K562 (cell line): ENCODE measurements around the gene ANAPC4. TPM values are rescaled to one million over a fixed set of nuclear protein-coding genes. Genes with fewer than 3 reads are reported as not detected.

Experiments used
- ATAC-seq: fragments of 200-7000 bp; cut with Tn5 transposase; 3 replicates; pipeline ENCODE4 v1.9.1; 2020; ENCODE audit warnings: moderate library complexity
- BruUV-seq: library from RNA; stranded (reverse); fragments of 400-500 nt; replicated peaks from 2 replicates; lab custom pipeline; 2021; lab: Mats Ljungman, UMichigan
- CTCF ChIA-PET: fragments of 300-600 bp; formaldehyde crosslinking; extraction: SDS; loops from one replicate; lab custom pipeline; 2021; ENCODE audit warnings: low intra/inter-chr PET ratio; lab: Yijun Ruan, JAX
- POLR2A ChIA-PET: fragments of 300-600, 350-650 bp; sonication (Branson Sonifier 250); formaldehyde crosslinking; extraction: SDS; loops from one replicate; lab custom pipeline; 2021; ENCODE audit warnings: antibody characterized with exemption, inconsistent platforms; lab: Yijun Ruan, JAX
- DNase-seq, 4 experiments: peaks; one replicate each; pipeline versions ENCODE4 v3.0.0 to v3.0.0-alpha.2; 2011 to 2018; ENCODE audit warnings: low spot score in 3 of 4, mixed read lengths in 3 of 4; ENCODE audit errors: extremely low read depth in 1 of 4
- FAIRE-seq: peaks from 2 replicates; lab custom pipeline; 2011; peaks lifted over from hg19 to GRCh38; lab: Jason Lieb, UNC
- H2AFZ ChIP-seq: 2 replicates; pipeline ENCODE4 v1.6.0; 2011; ENCODE audit warnings: low read depth, low read length, control low read depth, inconsistent platforms
- H3K27ac ChIP-seq: fragments of 200-600 bp; 3 replicates; pipeline ENCODE4 v1.8.0; 2011; ENCODE audit warnings: low read depth, mild to moderate bottlenecking, control low read depth, inconsistent platforms, low read length, moderate library complexity, mixed read lengths; ENCODE audit errors: extremely low read depth
- H3K27me3 ChIP-seq, 2 experiments: fragments of 300-600 bp in 1 of 2; 2 replicates in 1 of 2; 3 replicates in 1 of 2; pipeline versions ENCODE4 v1.6.0 to v1.8.0; 2011; ENCODE audit warnings: inconsistent platforms in 2 of 2, low read length in 2 of 2, mild to moderate bottlenecking in 1 of 2, mixed read lengths in 1 of 2, moderate library complexity in 1 of 2; ENCODE audit not compliant: control insufficient read depth in 2 of 2, insufficient read depth in 2 of 2
- H3K36me3 ChIP-seq: fragments of 300-600 bp; 3 replicates; pipeline ENCODE4 v1.8.0; 2011; ENCODE audit warnings: mild to moderate bottlenecking, low read length, inconsistent platforms; ENCODE audit not compliant: control insufficient read depth, insufficient read depth
- H3K4me1 ChIP-seq, 2 experiments: fragments of 200-600 bp in 1 of 2; replicated peaks in 1 of 2; 2 replicates in 1 of 2; 3 replicates in 1 of 2; pipeline versions ENCODE4 v1.5.1 to v1.8.0; 2011; ENCODE audit warnings: inconsistent platforms in 2 of 2, low read length in 2 of 2, mild to moderate bottlenecking in 1 of 2, mixed read lengths in 1 of 2, moderate library complexity in 1 of 2; ENCODE audit not compliant: control insufficient read depth in 2 of 2, insufficient read depth in 2 of 2
- H3K4me2 ChIP-seq: 2 replicates; pipeline ENCODE4 v1.6.1; 2011; ENCODE audit warnings: low read length, control low read depth, inconsistent platforms, mixed read lengths; ENCODE audit not compliant: insufficient read depth
- H3K4me3 ChIP-seq: fragments of 200-600 bp; sonication (generic), shearing (Covaris generic); 2 replicates; pipeline ENCODE4 v1.5.1; 2016; ENCODE audit warnings: control low read depth, inconsistent platforms
- H3K79me2 ChIP-seq: fragments of 200-600 bp; 3 replicates; pipeline ENCODE4 v1.8.0; 2011; ENCODE audit warnings: low read length, inconsistent platforms; ENCODE audit not compliant: control insufficient read depth, insufficient read depth
- H3K9ac ChIP-seq, 2 experiments: 2 replicates each; pipeline versions ENCODE4 v1.6.0 to v1.6.1; 2011; ENCODE audit warnings: low read depth in 2 of 2, low read length in 2 of 2, control low read depth in 1 of 2, inconsistent platforms in 1 of 2, mild to moderate bottlenecking in 1 of 2, mixed read lengths in 1 of 2; ENCODE audit not compliant: insufficient read depth in 1 of 2
- H3K9me1 ChIP-seq: one replicate; pipeline ENCODE4 v1.6.0; 2011; ENCODE audit warnings: inconsistent platforms, mild to moderate bottlenecking, low read length, moderate library complexity; ENCODE audit not compliant: control insufficient read depth, insufficient read depth
- H3K9me3 ChIP-seq: replicated peaks from 2 replicates; pipeline ENCODE4 v1.5.1; 2011; ENCODE audit warnings: low read depth, low read length, inconsistent platforms; ENCODE audit not compliant: control insufficient read depth, insufficient read depth
- H4K20me1 ChIP-seq: replicated peaks from 2 replicates; pipeline ENCODE4 v1.6.1; 2011; ENCODE audit warnings: low read length, inconsistent platforms, mixed read lengths; ENCODE audit not compliant: control insufficient read depth, insufficient read depth
- PRDM10 ChIP-seq: fragments of 450-650 bp; IDR thresholded peaks from 2 replicates; pipeline ENCODE4 v1.6.1; 2018; ENCODE audit not compliant: partially characterized antibody
- SMARCA5 ChIP-seq: fragments of 450-650 bp; IDR thresholded peaks from 2 replicates; pipeline ENCODE4 v1.6.1; 2016
- SRSF7 ChIP-seq: fragments of 200-400 bp; formaldehyde crosslinking; optimal IDR thresholded peaks from 2 replicates; pipeline ENCODE3; 2017; ENCODE audit warnings: mild to moderate bottlenecking, low read depth, low read length
- SRSF9 ChIP-seq: fragments of 200-400 bp; formaldehyde crosslinking; IDR thresholded peaks from 2 replicates; pipeline ENCODE4 v1.6.1; 2017; ENCODE audit warnings: low read depth, low read length, borderline replicate concordance
- TEAD2 ChIP-seq: fragments of 450-650 bp; IDR thresholded peaks from 2 replicates; pipeline ENCODE4 v1.6.1; 2016; ENCODE audit warnings: missing genetic modification characterization, control low read depth, missing compliant biosample characterization
- ZNF384 ChIP-seq: IDR thresholded peaks from 2 replicates; pipeline ENCODE4 v1.6.1; 2012; ENCODE audit warnings: low read depth, low read length, improper control_type of control experiment
- WGBS: fragments of 100-300 bp; shearing (Covaris generic); methylation state at CpG from one replicate; pipeline ENCODE4 v1.1.6; 2016; ENCODE audit warnings: low coverage, mixed read lengths; ENCODE audit not compliant: insufficient coverage; ENCODE audit errors: missing lambda C conversion rate; 5-methylcytosine and 5-hydroxymethylcytosine counted together
- in situ Hi-C: fragments of 300-500 bp; cut with MboI; formaldehyde crosslinking; loops from 4 replicates; pipeline ENCODE4 v1.15.0; 2018; ENCODE audit warnings: inconsistent platforms, mixed read lengths
- intact Hi-C: fragments of 100-400 bp; cut with micrococcal nuclease; formaldehyde crosslinking; loops from 2 replicates; pipeline ENCODE4 v1.14.2; 2022
- polyA plus RNA-seq, 8 experiments: library from polyadenylated mRNA; depleted of rRNA in 4 of 8; stranded (reverse) in 5 of 8; unstranded in 3 of 8; fragments of >200 nt; fragmentation: Nextera tagmentation in 2 of 8; fragmentation: Illumina TruSeq in 1 of 8; extraction: Ambion mirVana in 2 of 8; extraction: Trizol in 1 of 8; gene quantifications; 2 replicates each; pipeline versions ENCODE4 v1.2.1 to v1.2.3, GENCODE V29; 2011 to 2014; ENCODE audit warnings: inconsistent platforms in 1 of 8, missing spikeins in 1 of 8
- total RNA-seq, 7 experiments: library from RNA; depleted of rRNA in 6 of 7; stranded (reverse); fragments of >200 nt in 6 of 7; fragmentation: Illumina TruSeq in 2 of 7; extraction: Trizol in 2 of 7; gene quantifications; 2 replicates each; pipeline versions ENCODE4 v1.2.1 to v1.2.3, GENCODE V29; 2011 to 2021; ENCODE audit warnings: low replicate concordance in 1 of 7
- TF ChIP-seq, protein P1 (sequence below): fragments of 150-350 bp; IDR thresholded peaks from 2 replicates; pipeline ENCODE4 v1.6.1; 2014; ENCODE audit warnings: low read depth, mild to moderate bottlenecking, low read length, borderline replicate concordance
- TF ChIP-seq, protein P2 (sequence below): sonication (generic); formaldehyde crosslinking; IDR thresholded peaks from 2 replicates; pipeline ENCODE4 v1.8.0; 2023; ENCODE audit warnings: mild to moderate bottlenecking, missing genetic modification reagents

Gene ANAPC4
- total and polyA plus RNA-seq, 9 of the 15 experiments (the other 6 are each of a cell fraction or from before 2014, with no cell fraction given): 23.9 to 47.0 (median 31.9) TPM

- Histone ChIP-seq H3K27ac (no peak overlapping the region), H3K9ac (no peak overlapping the region), H3K36me3 (peaks cover 6% of the 10 kb centered on the region; the same call in 1 of the 3 replicates), H3K4me1 (no peaks in the 10 kb centered on the region), H2AFZ (no peak overlapping the region), H3K79me2 (no peaks in the 10 kb centered on the region), H3K9me1 (no peaks in the 10 kb centered on the region), H3K27me3 (no peaks in the 10 kb centered on the region), H4K20me1 (no peaks in the 10 kb centered on the region), H3K9me3 (no peaks in the 10 kb centered on the region), H3K4me2 (no peak overlapping the region), H3K4me3 (no peak overlapping the region)
- DNase-seq (no peak), ATAC-seq (no peak), FAIRE-seq (no peak)
- no TSS peak for BruUV-seq
- WGBS: 92% methylated on average over 2 of the region's 2 CpGs
- intact Hi-C loops: no loop called here
- POLR2A ChIA-PET: no interaction called here
- CTCF ChIA-PET: no interaction called here
- in situ Hi-C loops: no loop called here
- TF ChIP-seq SMARCA5 (no peak), PRDM10 (no peak), SRSF9 (no peak), SRSF7 (no peak), TEAD2 (no peak), ZNF384 (no peak)
- TF ChIP-seq, protein P1, sequence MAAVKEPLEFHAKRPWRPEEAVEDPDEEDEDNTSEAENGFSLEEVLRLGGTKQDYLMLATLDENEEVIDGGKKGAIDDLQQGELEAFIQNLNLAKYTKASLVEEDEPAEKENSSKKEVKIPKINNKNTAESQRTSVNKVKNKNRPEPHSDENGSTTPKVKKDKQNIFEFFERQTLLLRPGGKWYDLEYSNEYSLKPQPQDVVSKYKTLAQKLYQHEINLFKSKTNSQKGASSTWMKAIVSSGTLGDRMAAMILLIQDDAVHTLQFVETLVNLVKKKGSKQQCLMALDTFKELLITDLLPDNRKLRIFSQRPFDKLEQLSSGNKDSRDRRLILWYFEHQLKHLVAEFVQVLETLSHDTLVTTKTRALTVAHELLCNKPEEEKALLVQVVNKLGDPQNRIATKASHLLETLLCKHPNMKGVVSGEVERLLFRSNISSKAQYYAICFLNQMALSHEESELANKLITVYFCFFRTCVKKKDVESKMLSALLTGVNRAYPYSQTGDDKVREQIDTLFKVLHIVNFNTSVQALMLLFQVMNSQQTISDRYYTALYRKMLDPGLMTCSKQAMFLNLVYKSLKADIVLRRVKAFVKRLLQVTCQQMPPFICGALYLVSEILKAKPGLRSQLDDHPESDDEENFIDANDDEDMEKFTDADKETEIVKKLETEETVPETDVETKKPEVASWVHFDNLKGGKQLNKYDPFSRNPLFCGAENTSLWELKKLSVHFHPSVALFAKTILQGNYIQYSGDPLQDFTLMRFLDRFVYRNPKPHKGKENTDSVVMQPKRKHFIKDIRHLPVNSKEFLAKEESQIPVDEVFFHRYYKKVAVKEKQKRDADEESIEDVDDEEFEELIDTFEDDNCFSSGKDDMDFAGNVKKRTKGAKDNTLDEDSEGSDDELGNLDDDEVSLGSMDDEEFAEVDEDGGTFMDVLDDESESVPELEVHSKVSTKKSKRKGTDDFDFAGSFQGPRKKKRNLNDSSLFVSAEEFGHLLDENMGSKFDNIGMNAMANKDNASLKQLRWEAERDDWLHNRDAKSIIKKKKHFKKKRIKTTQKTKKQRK: no peak
- TF ChIP-seq, protein P2, sequence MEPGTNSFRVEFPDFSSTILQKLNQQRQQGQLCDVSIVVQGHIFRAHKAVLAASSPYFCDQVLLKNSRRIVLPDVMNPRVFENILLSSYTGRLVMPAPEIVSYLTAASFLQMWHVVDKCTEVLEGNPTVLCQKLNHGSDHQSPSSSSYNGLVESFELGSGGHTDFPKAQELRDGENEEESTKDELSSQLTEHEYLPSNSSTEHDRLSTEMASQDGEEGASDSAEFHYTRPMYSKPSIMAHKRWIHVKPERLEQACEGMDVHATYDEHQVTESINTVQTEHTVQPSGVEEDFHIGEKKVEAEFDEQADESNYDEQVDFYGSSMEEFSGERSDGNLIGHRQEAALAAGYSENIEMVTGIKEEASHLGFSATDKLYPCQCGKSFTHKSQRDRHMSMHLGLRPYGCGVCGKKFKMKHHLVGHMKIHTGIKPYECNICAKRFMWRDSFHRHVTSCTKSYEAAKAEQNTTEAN (CRISPR knock-in tag): no peak
Measured at GRCh38 chr4:25343671-25344070, 33.4 kb upstream of the ANAPC4 start.
